GM18520 (cell line): ENCODE measurements around the gene VTCN1.
"Not testable (repeated sequence)": the region's sequence is repeated elsewhere in the genome, so short reads cannot be mapped to it uniquely, and the experiment has no call there.

Experiments used
- ATAC-seq: cut with Tn5 transposase; IDR thresholded peaks from one replicate; pipeline ENCODE4 v1.9.1; 2021; ENCODE audit not compliant: unreplicated experiment

Gene VTCN1, protein sequence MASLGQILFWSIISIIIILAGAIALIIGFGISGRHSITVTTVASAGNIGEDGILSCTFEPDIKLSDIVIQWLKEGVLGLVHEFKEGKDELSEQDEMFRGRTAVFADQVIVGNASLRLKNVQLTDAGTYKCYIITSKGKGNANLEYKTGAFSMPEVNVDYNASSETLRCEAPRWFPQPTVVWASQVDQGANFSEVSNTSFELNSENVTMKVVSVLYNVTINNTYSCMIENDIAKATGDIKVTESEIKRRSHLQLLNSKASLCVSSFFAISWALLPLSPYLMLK

DNA sequence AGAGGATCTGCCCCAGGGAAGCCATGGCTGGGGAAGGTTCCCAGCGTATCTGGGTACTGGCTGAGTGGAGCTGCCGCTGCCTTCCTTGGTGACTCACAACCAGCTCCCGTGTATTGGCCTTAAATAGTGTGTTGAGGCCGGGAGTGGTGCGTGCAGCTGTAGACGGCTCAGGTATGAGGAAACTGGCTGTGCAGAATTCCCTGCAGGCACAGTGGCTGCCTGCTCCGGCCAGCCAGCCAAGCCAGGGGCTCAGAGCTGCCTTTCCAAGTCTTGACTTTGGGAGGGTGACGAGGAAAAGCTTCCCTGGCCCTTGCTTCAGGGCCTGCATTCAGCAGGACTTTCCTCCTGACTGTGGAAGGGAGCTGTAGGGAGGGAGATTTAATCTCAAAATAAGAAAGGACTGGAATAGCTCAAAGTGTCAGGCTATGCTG, at the start of gene VTCN1:
TSS of gene VTCN1 (minus strand) at position 97 of the 431 bp plus-strand sequence. CDS start at position 25, 72 bp downstream.
- ATAC-seq, result no peak

GRCh38 chr1:117258791-117259190, 48.1 kb upstream of the VTCN1 start:
- no peak for ATAC-seq

GRCh38 chr1:117258075-117258474, 47.3 kb upstream of the VTCN1 start:
- not testable (repeated sequence) for ATAC-seq

GRCh38 chr1:117257291-117257690, 46.6 kb upstream of the VTCN1 start:
- no peak for ATAC-seq

- no peak for ATAC-seq
Observed at GRCh38 chr1:117250061-117250606, 39.4 kb upstream of the VTCN1 start.

- ATAC-seq, result no peak
Observed at GRCh38 chr1:117244971-117245370, 34.2 kb upstream of the VTCN1 start.

DNA sequence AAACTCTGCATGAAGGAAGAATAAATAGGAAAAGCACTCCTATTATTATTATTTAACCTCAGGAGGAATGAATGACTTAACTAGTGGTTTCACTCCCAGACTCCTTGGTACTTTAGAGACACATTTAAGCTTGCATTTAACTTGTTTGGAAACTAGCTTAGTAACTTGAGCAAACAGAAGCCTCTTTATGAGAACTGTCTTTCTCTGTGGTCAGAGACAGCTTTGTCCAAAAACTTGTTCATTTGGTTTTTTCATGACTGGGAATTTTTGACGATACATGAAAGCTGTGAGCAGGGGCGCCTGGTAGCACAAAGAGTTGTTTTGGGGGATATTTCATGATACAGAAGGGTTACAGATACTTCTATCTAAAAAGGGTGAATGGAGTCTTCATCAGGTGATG, 33.6 kb upstream of the VTCN1 start:
- no peak for ATAC-seq

- ATAC-seq, result no peak
Observed at GRCh38 chr1:117241512-117241911, 30.8 kb upstream of the VTCN1 start.

DNA sequence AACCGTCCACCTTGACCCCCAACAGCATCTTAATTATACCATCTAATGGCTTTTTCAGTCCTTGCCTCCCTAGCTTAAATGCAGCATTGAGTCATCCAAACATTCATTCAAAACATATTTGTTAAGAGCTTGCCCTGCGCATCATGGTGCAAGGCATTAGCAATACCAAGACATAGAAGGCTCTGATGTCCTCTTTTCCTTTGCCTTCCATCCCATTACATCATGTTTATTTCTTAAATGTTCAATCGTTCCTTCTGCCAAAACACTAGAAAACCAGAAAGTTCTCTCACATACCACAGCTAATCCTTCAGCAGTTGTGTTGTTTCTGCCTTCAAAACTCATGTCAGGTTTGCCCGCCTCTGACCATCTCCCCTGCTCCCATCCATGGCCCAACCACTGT, 29.8 kb upstream of the VTCN1 start:
- no peak for ATAC-seq

GRCh38 chr1:117239467-117239866, 28.7 kb upstream of the VTCN1 start:
- no peak for ATAC-seq

GRCh38 chr1:117237726-117238381, 27.1 kb upstream of the VTCN1 start:
- no peak for ATAC-seq

- no peak for ATAC-seq
Observed at GRCh38 chr1:117235863-117236465, 25.2 kb upstream of the VTCN1 start.

DNA sequence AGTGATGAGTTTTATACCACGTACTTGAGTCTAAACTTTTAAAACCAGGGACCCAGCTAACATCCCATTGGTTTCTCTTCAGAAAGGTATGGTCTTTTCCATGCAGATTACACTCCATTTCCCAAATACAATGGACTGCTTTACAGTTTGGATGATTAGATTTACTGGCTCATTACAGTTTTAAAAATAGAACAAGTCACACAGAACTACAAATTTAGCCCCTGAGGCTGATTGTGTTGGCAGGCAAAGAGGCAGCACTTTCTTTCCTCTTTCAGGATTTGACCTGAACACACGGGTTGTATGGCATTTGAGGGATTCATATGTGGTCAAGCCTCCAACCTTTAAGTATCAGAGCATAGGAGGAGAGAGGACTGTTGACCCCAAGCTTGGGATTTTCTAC, 21.8 kb upstream of the VTCN1 start:
- ATAC-seq, result no peak

GRCh38 chr1:117231748-117232373, 21.1 kb upstream of the VTCN1 start:
- no peak for ATAC-seq

DNA sequence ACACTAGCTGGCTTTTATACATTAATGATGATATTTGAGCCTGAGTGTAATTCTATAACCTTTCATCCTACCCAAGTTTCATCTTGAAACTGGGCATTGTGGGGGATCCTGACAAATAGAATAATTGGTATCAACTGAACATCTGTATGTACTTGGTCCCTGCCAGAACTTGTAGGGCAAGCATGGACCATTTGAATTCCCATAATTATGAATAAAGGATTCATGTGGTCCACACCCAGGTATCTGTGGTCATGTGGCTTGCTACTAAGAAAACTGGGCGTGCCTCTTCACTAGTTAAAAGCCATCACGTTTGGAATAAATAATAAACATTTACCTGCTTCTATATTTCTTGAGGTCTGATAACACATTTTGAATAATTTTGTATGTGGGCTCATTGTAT, 20.6 kb upstream of the VTCN1 start:
- no peak for ATAC-seq

- ATAC-seq, result no peak
Observed at GRCh38 chr1:117229217-117229616, 18.5 kb upstream of the VTCN1 start.

- ATAC-seq, result no peak
Observed at GRCh38 chr1:117225931-117226330, 15.2 kb upstream of the VTCN1 start.

GRCh38 chr1:117216718-117217117, 6.0 kb upstream of the VTCN1 start:
- no peak for ATAC-seq

DNA sequence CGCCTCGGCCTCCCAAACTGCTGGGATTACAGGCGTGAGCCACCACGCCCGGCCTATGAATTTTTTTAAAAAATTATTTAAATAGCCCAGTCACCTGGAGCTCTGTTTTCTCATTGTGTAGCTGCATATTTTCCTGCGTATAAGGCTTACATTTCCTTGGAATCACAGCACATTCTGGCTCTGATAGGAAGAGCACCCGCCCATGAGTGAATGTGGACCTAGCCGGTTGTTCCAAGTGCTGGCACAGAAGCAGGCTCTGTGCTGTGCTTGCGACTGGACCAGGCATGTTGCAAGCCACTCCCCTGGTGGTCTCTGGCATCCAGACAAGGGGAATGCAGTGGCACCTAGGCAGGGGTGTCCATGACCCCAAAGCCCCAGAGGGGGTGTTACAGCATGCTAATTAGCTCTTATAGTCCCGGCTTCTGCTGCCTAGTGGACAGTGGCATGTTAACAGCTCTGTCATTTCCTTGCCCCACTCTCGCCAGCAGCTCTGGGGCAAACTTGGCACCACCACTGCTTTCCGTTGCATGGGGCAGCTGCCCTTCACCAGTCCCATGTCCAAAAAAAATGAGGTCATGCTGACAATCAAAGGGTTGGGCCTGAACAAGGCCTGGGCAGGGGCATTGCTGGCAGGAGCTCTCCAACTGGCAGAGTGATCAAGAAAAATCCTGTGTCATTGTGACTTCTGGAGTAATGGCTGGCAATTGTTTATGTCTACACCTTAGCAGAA, 5.2 kb upstream of the VTCN1 start:
- no peak for ATAC-seq

DNA sequence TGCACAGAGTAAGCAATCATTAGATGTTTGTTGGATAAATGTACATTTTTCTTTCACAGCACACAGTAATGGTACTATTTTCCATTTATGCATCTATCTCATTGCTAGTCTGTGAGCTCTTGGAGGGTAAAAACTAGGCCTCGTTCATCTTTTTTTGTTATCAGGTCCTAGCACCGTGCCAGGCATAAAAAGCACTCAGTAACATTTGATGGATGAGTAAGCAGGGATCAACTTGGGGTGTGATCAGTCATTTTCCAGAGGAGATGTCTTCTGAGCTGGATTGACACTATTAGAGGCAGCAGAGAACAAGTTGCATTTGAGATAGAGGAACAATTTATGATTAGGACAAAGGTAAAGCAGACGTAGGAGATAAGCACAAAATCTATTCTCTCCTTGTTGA, 4.3 kb upstream of the VTCN1 start:
- no peak for ATAC-seq

DNA sequence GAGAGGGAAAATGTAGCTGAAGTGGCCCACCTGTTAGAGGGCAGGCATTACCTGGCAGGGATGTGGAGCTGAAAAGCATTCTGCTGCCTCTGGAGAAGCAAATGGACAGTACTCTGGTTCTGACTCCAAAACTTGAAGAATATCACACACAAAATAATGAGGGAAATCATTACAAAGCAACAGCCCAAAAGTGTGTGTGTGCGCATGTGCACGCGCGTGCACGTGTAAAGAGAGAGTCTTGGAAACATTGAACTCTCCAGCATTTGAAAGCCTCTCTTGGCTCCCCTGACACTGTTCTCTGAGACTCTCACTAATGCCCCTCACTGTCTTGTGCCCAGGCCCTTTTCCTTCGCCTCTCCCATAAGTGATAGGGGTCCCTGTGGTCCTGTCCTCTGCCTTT, 2.3 kb upstream of the VTCN1 start:
- no peak for ATAC-seq
